Progenitor cell of endocrine pancreas (in vitro differentiated cells): ENCODE measurements around the gene PAPPA. TPM values are rescaled to one million over a fixed set of nuclear protein-coding genes. Genes with fewer than 3 reads are reported as not detected.
A peak's percentile ranks its signal among the peaks of the same experiment; 100 is the strongest.

ENCODE experiments used
- DNase-seq: peaks from one replicate; pipeline ENCODE4 v3.0.0; 2021; ENCODE audit warnings: low spot score; ENCODE audit not compliant: unreplicated experiment
- H3K27ac Mint-ChIP-seq: 2 replicates; pipeline ENCODE4 v1.8.0; 2021; ENCODE audit warnings: mild to moderate bottlenecking, moderate library complexity, mixed read lengths
- H3K27me3 Mint-ChIP-seq: 2 replicates; pipeline ENCODE4 v1.8.0; 2021; ENCODE audit warnings: mixed read lengths
- H3K36me3 Mint-ChIP-seq: 2 replicates; pipeline ENCODE4 v1.8.0; 2022; ENCODE audit warnings: mixed read lengths; ENCODE audit not compliant: insufficient read depth
- H3K4me1 Mint-ChIP-seq: 2 replicates; pipeline ENCODE4 v1.8.0; 2021; ENCODE audit warnings: low read depth, mixed read lengths
- H3K4me3 Mint-ChIP-seq: 2 replicates; pipeline ENCODE4 v1.8.0; 2021; ENCODE audit warnings: low read depth, mild to moderate bottlenecking, moderate library complexity, mixed read lengths
- H3K9me3 Mint-ChIP-seq: 2 replicates; pipeline ENCODE4 v1.8.0; 2021; ENCODE audit warnings: low read depth, mixed read lengths
- total RNA-seq: library from RNA; stranded (reverse); gene quantifications from 2 replicates; pipeline ENCODE4 v1.2.1, GENCODE V29; 2021
- TF ChIP-seq, protein P1 (sequence below): fragments of 200-600 bp; sonication (generic); IDR thresholded peaks from one replicate; pipeline ENCODE4 v1.5.0; 2021; ENCODE audit warnings: antibody characterized with exemption, mild to moderate bottlenecking; ENCODE audit not compliant: unreplicated experiment

PAPPA gene
- total RNA-seq, 1 donor from 2014 or later: 0.36 TPM

DNA sequence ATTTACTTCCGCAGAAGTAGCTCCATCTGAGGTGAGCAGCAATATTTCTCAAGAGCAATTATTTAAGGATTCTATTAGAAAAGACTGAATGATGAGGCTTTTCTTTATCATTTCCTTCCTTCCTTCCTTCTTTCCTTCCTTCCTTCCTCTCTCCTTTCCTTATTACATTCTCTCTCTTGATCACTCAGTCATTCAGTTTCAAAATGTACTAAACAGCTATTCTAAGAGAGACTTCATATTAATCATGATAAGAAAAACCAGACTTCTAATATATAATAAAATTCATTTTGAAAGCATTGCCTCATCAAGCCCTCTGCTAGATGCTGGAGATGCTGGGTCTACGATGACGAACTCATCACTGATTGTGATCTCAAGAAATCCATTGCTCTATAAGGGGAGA, 30.4 kb upstream of the PAPPA start:
- Mint-ChIP-seq H3K27ac (no peak overlapping the region), H3K4me1 (no peaks in the 10 kb centered on the region), H3K9me3 (peaks cover 14% of the 10 kb centered on the region), H3K36me3 (no peaks in the 10 kb centered on the region), H3K4me3 (no peak overlapping the region), H3K27me3 (no peaks in the 10 kb centered on the region)
- TF ChIP-seq, protein P1, sequence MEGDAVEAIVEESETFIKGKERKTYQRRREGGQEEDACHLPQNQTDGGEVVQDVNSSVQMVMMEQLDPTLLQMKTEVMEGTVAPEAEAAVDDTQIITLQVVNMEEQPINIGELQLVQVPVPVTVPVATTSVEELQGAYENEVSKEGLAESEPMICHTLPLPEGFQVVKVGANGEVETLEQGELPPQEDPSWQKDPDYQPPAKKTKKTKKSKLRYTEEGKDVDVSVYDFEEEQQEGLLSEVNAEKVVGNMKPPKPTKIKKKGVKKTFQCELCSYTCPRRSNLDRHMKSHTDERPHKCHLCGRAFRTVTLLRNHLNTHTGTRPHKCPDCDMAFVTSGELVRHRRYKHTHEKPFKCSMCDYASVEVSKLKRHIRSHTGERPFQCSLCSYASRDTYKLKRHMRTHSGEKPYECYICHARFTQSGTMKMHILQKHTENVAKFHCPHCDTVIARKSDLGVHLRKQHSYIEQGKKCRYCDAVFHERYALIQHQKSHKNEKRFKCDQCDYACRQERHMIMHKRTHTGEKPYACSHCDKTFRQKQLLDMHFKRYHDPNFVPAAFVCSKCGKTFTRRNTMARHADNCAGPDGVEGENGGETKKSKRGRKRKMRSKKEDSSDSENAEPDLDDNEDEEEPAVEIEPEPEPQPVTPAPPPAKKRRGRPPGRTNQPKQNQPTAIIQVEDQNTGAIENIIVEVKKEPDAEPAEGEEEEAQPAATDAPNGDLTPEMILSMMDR: no peak
- DNase-seq: no peak

DNA sequence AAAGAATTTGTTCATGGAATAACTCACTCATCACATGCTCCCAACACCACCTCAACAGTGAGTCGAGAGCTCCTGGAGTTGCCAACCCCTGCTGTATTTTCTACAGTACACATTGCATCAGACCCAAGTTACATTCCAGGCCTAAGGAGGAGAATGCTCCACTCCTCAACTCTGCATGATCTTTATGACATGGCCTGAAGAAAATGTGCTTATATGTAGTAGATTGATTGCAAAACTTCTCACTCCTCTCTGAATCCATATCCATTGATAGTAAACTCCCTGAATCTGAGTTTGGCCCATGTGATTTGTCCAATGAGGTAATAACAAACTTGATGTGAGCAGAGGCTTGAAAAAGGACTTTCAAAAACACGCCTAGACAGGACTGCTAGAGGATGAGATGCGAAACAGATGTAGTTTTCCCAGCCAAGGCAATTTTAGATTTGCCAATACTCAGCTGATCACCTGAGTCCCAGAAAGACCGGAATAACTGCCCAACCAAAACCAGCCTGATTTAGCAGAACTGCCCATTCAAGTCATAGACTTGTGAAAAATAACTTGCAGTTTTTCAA, 29.0 kb upstream of the PAPPA start:
- no peaks in the 10 kb centered on the region for H3K27me3 Mint-ChIP-seq
- peaks cover 13% of the 10 kb centered on the region for H3K9me3 Mint-ChIP-seq
- TF ChIP-seq, protein P1: no peak
- DNase-seq: no peak
- no peak overlapping the region for H3K27ac Mint-ChIP-seq
- H3K36me3 Mint-ChIP-seq: no peaks in the 10 kb centered on the region
- no peak overlapping the region for H3K4me3 Mint-ChIP-seq
- H3K4me1 Mint-ChIP-seq: no peaks in the 10 kb centered on the region

DNA sequence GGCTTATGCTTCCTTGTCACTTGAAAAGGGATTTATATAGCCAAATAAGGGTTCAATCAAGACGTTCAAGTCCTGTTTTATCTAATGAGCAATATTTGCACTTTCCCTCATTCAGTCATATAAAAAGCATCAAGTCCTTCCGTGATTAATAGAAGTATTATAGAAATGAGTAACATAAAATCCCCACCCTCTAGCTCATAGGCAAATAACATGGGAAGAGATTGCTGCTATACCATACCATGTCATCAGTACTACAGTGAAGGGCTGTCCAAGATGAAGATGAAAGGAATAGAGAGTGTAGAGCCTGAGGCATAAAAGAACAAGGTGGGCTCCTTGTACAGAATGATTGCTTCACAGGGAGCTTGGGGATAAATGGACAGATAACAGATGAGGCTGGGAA, 20.4 kb upstream of the PAPPA start:
- Mint-ChIP-seq H3K36me3 (no peaks in the 10 kb centered on the region), H3K27me3 (peaks cover 9% of the 10 kb centered on the region), H3K9me3 (peaks cover 8% of the 10 kb centered on the region), H3K4me1 (no peaks in the 10 kb centered on the region), H3K27ac (no peak overlapping the region), H3K4me3 (no peak overlapping the region)
- TF ChIP-seq, protein P1: no peak
- DNase-seq: no peak

DNA sequence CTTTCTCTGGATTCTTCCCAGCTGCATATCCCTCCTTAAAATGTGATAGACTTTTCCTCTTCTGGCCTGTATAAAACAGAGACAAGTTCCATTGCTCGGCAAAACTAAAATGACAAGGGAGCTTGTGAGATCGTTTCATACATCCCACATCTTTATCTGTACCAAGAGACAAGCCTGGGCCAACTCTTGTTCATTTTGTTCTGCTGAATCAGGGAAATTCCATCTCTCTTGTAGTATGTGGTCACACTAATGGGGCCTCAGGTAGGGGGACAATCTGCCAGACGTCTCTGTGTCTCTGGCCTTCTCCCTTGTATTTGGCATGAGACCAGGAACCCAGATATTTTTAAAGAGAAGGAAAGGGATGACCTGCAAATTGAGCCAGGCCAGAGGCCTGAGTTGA, 18.6 kb upstream of the PAPPA start:
- peaks cover 12% of the 10 kb centered on the region for H3K27me3 Mint-ChIP-seq
- H3K9me3 Mint-ChIP-seq: peaks cover 8% of the 10 kb centered on the region
- H3K27ac Mint-ChIP-seq: peak overlapping the region; percentile 54
- TF ChIP-seq, protein P1: no peak
- no peak for DNase-seq
- no peaks in the 10 kb centered on the region for H3K4me1 Mint-ChIP-seq
- H3K4me3 Mint-ChIP-seq: no peak overlapping the region
- no peaks in the 10 kb centered on the region for H3K36me3 Mint-ChIP-seq

DNA sequence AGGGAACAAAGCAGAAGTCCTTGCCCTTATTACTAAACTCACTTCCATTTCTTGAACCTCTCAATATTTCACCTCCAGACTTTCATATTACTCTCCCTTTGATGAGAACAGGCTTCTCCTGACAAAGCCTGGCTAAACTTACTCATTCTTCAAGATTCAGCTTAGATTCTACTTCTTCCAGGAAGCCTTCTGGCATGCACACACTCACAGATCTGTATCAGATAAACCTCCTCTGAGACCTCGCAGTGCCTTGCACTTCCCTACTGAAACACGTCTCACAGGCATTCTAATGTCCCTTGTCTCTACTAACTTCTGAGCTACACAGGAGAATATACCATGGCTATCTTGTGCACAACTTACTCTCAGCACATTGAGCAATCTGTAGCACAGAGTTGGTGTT, 16.6 kb upstream of the PAPPA start:
- Mint-ChIP-seq H3K4me1 (no peaks in the 10 kb centered on the region), H3K4me3 (no peak overlapping the region), H3K27me3 (peaks cover 12% of the 10 kb centered on the region), H3K27ac (no peak overlapping the region), H3K36me3 (no peaks in the 10 kb centered on the region), H3K9me3 (no peaks in the 10 kb centered on the region)
- no peak for DNase-seq
- TF ChIP-seq, protein P1: no peak
